GM12891 (cell line): ENCODE measurements around the gene FNDC7.

Experiments
- PAX5 ChIP-seq: IDR thresholded peaks from 2 replicates; pipeline ENCODE4 v1.6.1; 2011; ENCODE audit warnings: low read length, moderate library complexity, mild to moderate bottlenecking; ENCODE audit not compliant: insufficient read depth, severe bottlenecking
- POLR2A ChIP-seq: IDR thresholded peaks from 2 replicates; pipeline ENCODE4 v1.6.1; 2011; ENCODE audit warnings: low read depth, low read length, control low read depth
- POLR2AphosphoS5 ChIP-seq: IDR thresholded peaks from 2 replicates; pipeline ENCODE4 v1.6.1; 2011; ENCODE audit warnings: low read depth, low read length, control low read depth
- SPI1 ChIP-seq: IDR thresholded peaks from 2 replicates; pipeline ENCODE4 v1.6.1; 2011; ENCODE audit warnings: low read depth, low read length, control low read depth
- TAF1 ChIP-seq: IDR thresholded peaks from 2 replicates; pipeline ENCODE4 v1.6.1; 2011; ENCODE audit warnings: low read depth, low read length, control low read depth

- TF ChIP-seq POLR2AphosphoS5: no peak
- no peak for TF ChIP-seq POLR2A
- no peak for TF ChIP-seq PAX5
- TF ChIP-seq TAF1: no peak
- TF ChIP-seq SPI1: no peak
Observed at GRCh38 chr1:108734171-108734865, 21.6 kb downstream of the FNDC7 start.
